ENCODE data around the gene ATP11C.
"Not testable (repeated sequence)": the region's sequence is repeated elsewhere in the genome, so short reads cannot be mapped to it uniquely, and the experiment has no call there.

Gene ATP11C

DNA sequence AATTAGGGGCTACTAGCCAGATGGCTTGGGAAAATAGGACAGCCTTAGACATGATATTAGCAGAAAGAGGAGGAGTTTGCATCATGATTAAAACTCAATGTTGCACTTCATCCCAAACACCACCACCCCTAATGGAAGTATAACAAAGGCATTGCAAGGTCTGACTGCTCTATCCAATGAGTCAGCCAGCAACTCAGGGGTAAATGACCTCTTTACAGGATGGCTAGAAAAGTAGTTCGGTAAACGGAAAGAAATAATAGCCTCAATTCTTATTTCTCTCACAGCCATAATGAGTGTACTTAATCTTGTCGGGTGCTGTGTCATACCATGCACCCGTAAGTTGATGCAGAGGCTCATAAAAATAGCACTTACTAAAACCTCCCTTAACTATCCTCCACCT, 76.0 kb downstream of the ATP11C start:
- peak; percentile 8 for DNase-seq (ENCODE audit: low read depth)

DNA sequence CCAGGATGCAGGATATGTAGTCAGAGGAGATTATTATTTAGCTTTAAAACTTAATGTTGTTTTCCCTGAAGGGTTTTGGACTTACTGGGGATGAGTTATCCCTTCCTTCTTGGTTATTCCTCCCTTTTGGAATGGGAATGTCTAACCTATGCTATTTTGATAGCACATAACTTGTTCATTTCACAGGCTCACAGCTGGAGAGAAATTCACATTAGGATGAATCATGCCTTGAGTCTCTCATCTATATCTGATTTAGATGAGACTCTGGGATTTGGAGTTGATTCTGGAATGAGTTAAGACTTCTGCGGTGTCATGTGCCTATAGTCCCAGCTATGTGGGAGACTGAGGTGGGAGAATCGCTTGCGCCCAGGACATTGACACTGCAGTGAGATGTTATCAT, 81.1 kb downstream of the ATP11C start:
- peak; percentile 10 for DNase-seq (ENCODE audit: low read depth)

DNA sequence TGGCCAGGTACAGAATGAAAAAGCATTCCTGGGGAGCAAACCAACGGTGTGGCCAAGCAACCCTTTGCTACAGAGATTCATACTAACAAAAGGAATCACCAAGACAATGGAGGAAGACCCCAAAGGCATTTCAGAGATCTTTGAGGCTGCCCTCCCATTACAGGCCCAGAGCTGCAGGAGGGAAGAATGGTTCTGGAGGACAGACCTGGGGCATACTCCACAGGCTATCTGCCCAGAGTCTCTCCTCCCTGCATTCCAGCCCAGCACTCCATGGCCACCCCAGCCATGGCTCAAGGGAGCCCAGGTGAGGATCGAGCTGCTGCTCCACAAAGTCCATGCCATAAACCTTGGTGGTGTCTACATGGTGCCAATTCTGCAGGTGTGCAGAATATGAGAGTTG, 81.9 kb downstream of the ATP11C start:
- DNase-seq (ENCODE audit: low read depth), result no peak

GRCh38 chrX:139844884-139845283, 88.0 kb downstream of the ATP11C start:
- DNase-seq (ENCODE audit: low read depth), result no peak

- DNase-seq (ENCODE audit: low read depth), result peak; percentile 18
Observed at GRCh38 chrX:139844163-139844562, 88.7 kb downstream of the ATP11C start.

- no peak for DNase-seq (ENCODE audit: low read depth)
Observed at GRCh38 chrX:139842326-139843185, 90.3 kb downstream of the ATP11C start.

GRCh38 chrX:139836335-139836734, 96.5 kb downstream of the ATP11C start:
- DNase-seq (ENCODE audit: low read depth), result not testable (repeated sequence)

DNA sequence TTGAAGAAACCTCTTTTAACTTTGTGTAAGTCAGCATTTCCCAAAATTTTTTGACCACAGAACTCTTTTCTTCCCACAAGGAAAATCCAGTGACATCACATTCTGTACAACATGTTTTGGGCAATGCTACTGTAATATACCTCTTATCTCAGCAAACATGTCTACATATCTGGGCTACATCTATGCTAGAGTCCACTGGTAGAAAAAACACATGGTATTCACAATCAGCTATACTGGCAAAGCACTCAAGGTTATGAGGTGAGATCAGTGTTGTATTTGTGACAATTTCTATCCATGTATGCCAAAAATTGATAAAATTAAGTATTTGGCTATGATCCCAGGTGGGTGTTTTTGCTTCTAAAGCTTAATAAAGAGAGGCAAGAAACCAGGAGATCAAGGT, 98.0 kb downstream of the ATP11C start:
- no peak for DNase-seq (ENCODE audit: low read depth)

DNA sequence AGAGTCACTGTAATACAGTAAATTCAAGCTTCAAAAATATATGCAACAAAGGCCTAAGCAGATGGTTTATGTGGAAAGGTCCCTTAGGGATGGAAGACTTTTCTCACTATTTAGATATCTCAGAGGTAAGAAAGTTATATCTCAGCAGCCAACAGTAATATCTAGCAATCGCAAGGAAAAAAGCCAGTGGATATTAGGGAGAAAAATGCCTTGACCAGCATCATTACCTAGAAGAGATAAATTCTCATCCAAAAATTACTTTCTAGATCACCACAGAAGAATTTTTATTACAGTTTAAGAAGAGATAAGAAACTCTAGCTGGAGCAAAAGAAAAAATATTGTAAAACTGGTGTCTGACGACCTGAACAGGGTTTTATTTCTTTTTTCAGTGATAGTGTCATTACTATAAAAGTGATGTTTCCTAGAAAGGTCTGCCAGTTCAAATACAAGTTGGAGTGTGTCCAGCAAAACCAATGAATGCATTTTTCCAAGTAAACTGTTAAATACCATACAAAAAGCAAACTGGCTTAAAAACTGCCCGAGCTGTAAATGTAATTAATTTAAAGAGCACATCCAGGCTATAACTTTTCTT, 100.0 kb downstream of the ATP11C start:
- DNase-seq (ENCODE audit: low read depth), result no peak

- peak; percentile 51 for DNase-seq (ENCODE audit: low read depth)
Observed at GRCh38 chrX:139831675-139832456, 101.0 kb downstream of the ATP11C start.

GRCh38 chrX:139831017-139831416, 101.8 kb downstream of the ATP11C start:
- DNase-seq (ENCODE audit: low read depth), result no peak

GRCh38 chrX:139828830-139829229, 104.0 kb downstream of the ATP11C start:
- DNase-seq (ENCODE audit: low read depth), result no peak

DNA sequence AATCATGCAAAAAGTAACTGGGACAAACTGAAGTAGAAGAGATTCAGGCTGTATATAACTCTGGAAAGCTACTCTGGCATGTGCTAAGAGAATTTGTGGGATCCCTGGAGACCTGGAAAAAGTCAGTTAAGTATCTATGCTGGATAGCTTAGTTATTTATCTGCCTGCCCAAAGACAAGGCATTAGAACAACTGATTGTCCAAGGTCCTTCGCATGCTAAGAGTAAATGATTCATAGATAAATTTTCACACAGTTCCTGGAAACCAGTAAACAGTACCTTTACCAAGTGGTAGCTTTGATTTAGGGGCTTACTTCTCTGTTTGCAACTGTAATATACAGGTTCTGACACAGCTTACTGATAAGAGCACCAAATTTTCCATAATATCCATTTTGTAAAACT, 104.8 kb downstream of the ATP11C start:
- no peak for DNase-seq (ENCODE audit: low read depth)

DNA sequence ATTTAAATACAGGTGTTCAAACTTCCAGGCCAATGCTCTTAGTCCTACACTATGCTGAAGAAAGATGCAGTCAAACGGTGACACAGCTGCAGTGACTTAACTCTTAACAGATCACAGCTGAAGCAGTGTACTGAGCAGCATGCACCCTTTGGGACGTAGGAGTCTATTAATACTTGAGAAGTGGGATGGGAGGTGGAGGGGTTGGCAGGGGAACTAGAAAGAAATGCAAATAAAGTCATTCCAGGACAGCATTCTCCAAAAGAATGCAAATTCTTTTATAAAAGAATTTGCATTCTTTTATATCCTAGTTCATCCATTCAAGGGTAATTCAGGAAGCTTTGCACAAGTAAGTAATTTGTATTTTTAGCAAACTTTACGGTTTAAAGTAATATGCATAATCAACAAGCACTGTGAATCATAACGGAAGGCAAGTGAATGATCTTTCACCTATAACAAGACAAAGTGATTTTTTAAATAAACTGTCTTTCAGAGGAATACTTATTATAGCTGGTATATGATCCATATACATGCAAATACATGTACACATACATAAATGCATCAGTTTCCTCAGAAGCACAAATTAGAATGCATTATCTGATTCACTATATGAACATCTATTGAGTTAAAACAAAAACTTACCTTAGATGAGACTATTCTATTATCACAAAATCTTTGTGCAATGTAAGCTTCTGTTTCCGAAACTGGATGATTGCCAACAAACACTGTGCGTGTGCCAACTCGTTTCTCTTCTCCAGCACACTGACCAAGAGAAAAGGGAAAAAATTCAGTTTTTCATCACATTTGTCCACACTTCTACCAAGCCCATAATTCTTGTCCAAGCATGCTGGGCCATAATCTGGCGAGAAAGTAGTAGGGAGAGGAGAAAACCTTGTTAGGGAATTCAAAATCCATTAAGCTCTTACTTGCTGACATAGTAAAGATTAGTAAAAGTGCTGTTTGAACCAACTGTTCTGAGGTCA, 106.5 kb downstream of the ATP11C start:
- DNase-seq (ENCODE audit: low read depth), result peak; percentile 51

- no peak for DNase-seq (ENCODE audit: low read depth)
Observed at GRCh38 chrX:139825618-139826017, 107.2 kb downstream of the ATP11C start.

- DNase-seq (ENCODE audit: low read depth), result peak; percentile 63
Observed at GRCh38 chrX:139823806-139824205, 109.0 kb downstream of the ATP11C start.

GRCh38 chrX:139820358-139820984, 112.4 kb downstream of the ATP11C start:
- DNase-seq (ENCODE audit: low read depth), result no peak

- no peak for DNase-seq (ENCODE audit: low read depth)
Observed at GRCh38 chrX:139816204-139816603, 116.6 kb downstream of the ATP11C start.

DNA sequence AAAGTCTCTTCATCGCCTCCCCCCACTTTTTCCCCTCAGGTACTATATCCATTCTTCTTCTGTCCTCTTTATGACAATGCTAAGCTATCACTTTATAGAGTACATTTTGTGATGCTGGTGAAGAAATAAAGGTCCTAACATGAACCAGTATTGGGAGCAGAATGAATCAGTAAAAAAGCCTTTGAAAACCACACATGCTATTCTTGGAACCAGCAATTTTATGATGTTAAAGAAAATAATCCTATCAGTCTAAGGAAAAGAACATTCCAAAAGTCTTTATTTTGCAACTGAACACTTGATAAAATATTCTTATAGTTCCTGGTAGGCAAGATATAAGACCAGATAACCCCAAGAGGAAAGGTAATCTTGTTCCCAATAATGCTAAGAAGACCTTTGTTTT, 117.1 kb downstream of the ATP11C start:
- DNase-seq (ENCODE audit: low read depth), result peak; percentile 21

DNA sequence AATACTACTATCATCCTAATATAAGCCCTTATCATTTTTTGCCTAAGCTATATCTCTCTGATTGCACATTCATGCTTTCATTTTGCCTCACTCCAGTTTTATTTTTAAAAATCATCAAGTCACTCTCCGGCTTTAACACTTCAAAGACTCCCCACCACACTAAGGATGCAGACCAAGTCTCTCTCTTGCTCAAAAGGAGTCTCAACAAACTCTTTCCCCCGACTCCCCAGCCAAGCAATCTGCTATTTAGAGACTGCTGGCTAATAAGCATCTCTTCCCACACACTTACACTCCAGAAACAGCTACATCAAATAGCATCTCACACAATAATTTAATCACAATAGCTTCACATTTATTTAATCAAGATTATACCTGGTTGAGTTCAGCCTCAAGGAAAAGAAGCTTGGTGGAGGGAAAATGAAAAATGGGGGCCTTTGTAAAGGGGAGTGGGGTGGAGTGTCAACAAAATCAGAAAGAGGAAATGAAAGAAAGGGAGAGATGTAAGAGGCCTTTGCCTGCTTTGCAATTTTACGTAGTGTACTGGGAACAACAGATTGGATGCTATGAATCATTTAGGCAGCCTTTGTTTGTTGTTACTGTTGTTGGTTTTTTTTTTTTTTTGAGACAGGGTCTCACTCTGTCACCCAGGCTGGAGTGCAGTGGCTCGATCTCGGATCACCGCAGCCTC, 120.8 kb downstream of the ATP11C start:
- no peak for DNase-seq (ENCODE audit: low read depth)

- DNase-seq (ENCODE audit: low read depth), result no peak
Observed at GRCh38 chrX:139804482-139804881, 128.4 kb downstream of the ATP11C start.

Data from iris pigment epithelial cell (primary cell).